Heart left ventricle (tissue), 16 donors: Measurements from ENCODE around the gene SPTLC2. TPM values are rescaled to one million over a fixed set of nuclear protein-coding genes. Genes with fewer than 3 reads are reported as not detected.
A peak's percentile ranks its signal among the peaks of the same experiment; 100 is the strongest.

Source experiments
- ATAC-seq, 4 donors: fragments of 200-7000 bp; cut with Tn5 transposase; one replicate each; pipeline ENCODE4 v1.9.1; 2020 to 2022; ENCODE audit warnings: moderate library complexity in 4 of 4, mild to moderate bottlenecking in 3 of 4, moderate number of reproducible peaks in 1 of 4
- DNase-seq, 5 donors: peaks; one replicate each; pipeline ENCODE4 v3.0.0-alpha.2; 2020
- H3K27ac ChIP-seq, 12 donors: fragments of 200-600 bp; sonication (generic) in 4 of 12; one replicate each; pipeline versions ENCODE4 v1.5.0 to v1.8.0; 2016 to 2022; ENCODE audit warnings: mild to moderate bottlenecking in 2 of 12
- H3K27me3 ChIP-seq, 9 donors: fragments of 200-600 bp; sonication (generic) in 2 of 9; one replicate each; pipeline versions ENCODE4 v1.5.1 to v1.8.0; 2016 to 2022; ENCODE audit warnings: mild to moderate bottlenecking in 3 of 9
- H3K36me3 ChIP-seq, 9 donors: fragments of 200-600 bp; sonication (generic) in 2 of 9; one replicate each; pipeline versions ENCODE4 v1.5.0 to v1.8.0; 2018 to 2022; ENCODE audit warnings: mild to moderate bottlenecking in 2 of 9
- H3K4me1 ChIP-seq, 12 donors: fragments of 200-600 bp; sonication (generic) in 4 of 12; one replicate each; pipeline versions ENCODE4 v1.5.0 to v1.8.0; 2016 to 2022; ENCODE audit warnings: mild to moderate bottlenecking in 3 of 12
- H3K4me3 ChIP-seq, 12 donors: fragments of 200-600 bp; sonication (generic) in 4 of 12; one replicate each; pipeline versions ENCODE4 v1.5.0 to v1.8.0; 2017 to 2022; ENCODE audit warnings: mild to moderate bottlenecking in 9 of 12, moderate library complexity in 4 of 12
- H3K9me3 ChIP-seq, 12 donors: fragments of 200-600 bp; sonication (generic) in 4 of 12; one replicate each; pipeline versions ENCODE4 v1.5.0 to v1.8.0; 2016 to 2022; ENCODE audit warnings: mild to moderate bottlenecking in 1 of 12
- POLR2A ChIP-seq, 2 donors: fragments of 450-650 bp; IDR thresholded peaks; one replicate each; pipeline ENCODE4 v1.6.1; 2017; ENCODE audit warnings: antibody characterized with exemption in 2 of 2, mild to moderate bottlenecking in 2 of 2, moderate library complexity in 2 of 2
- WGBS, 4 donors: extraction: QIAGEN DNeasy Blood & Tissue Kit in 2 of 4; methylation state at CpG; one replicate each; pipeline versions ENCODE4 v1.1.5 to v1.1.7; 2013 to 2018; 5-methylcytosine and 5-hydroxymethylcytosine counted together
- intact Hi-C, 10 donors: fragments of 100-400 bp; cut with DNase I; formaldehyde crosslinking; loops; one replicate each; pipeline versions ENCODE4 v1.11.1 to v1.14.2; 2022
- polyA plus RNA-seq, 2 donors: library from polyadenylated mRNA; stranded (reverse); fragments of 200-250 nt; gene quantifications; one replicate each; pipeline ENCODE4 v1.2.3, GENCODE V29; 2013
- total RNA-seq, 9 donors: library from RNA; depleted of rRNA in 2 of 9; stranded (reverse); fragments of >200 nt in 2 of 9; fragmentation: NEBNext Ultra II Directional in 3 of 9; extraction: Animal tissue kit (Norgen Biotek cat#: 25700) in 3 of 9; gene quantifications; one replicate each; pipeline versions ENCODE4 v1.1.0 to v1.2.4, GENCODE V29; 2016 to 2023
- TF ChIP-seq, protein P1 (sequence below), 12 donors: fragments of 200-600 bp; sonication (generic) in 4 of 12; IDR thresholded peaks; one replicate each; pipeline versions ENCODE4 v1.5.0 to v1.8.0; 2018 to 2022; ENCODE audit warnings: antibody characterized with exemption in 12 of 12, mild to moderate bottlenecking in 5 of 12
- donor health status: ischemic (EF 13 %, LVEDD 7.1; RV severe dilation, severe dysfunction).
- donor health status: healthy with polysubstance abuse.
- donor health status: DM: no; HTN: yes; CAD: no.
- donor health status: DM: no; HTN: no; CAD: no.
- donor health status: ischemic (EF 25% LVEDD 6.9; RV normal size, moderate dysfunction).
- donor health status: ischemic (EF 25% LVEDD 5.7; RV mildly dilated, moderate dysfunction).
- donor health status: healthy.
- donor health status: DM: yes; HTN: yes; CAD: no.
- donor health status: ischemic (EF 35%, LVEDD 5.7; RV mildly dilated, moderate dysfunction).
- donor health status: nonischemic (EF 11% LVEDD 7.7; RV severe dilation, severe dysfunction).
- donor health status: DM: yes; HTN: yes; CAD: no.
- donor health status: PGD.
- donor health status: ischemic (EF 29% LVEDD 5.4; RV normal size, mild dysfunction).
- donor health status: nonischemic (EF 23%, LVEDD 6.1; RV moderate dilation, normal function).

SPTLC2 gene
- total and polyA plus RNA-seq, 11 donors: 3.8 to 25.2 (median 11.2) TPM

DNA sequence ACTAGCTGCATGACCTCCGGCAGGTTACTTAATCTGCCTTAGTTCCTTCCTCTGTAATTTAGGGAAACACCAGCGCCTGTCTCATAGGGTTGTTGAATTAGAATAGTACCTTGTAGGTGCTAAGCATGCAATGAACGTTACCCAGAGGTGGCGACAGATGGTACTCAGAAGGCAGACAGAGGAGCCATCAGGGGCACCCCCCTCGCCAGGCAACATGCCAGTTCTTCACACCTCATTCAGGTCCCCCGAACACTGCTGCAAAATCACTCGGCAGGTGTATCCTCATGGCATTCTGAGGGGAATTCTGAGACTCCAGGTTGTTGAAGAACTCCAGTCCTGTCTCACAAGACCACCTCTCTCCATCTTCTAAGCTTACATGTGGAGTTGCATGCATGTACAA, 127.9 kb downstream of the SPTLC2 start:
- WGBS, 4 donors: 76 to 81% (median 78%) methylated on average over 7 of the region's 7 CpGs
- H3K9me3 ChIP-seq: no peaks in the 10 kb centered on the region
- H3K36me3 ChIP-seq: no peaks in the 10 kb centered on the region
- no peak overlapping the region for H3K27ac ChIP-seq
- DNase-seq (no peak), ATAC-seq (no peak)
- no peaks in the 10 kb centered on the region for H3K4me1 ChIP-seq
- H3K4me3 ChIP-seq: no peak overlapping the region
- no peaks in the 10 kb centered on the region for H3K27me3 ChIP-seq
- TF ChIP-seq, protein P1, sequence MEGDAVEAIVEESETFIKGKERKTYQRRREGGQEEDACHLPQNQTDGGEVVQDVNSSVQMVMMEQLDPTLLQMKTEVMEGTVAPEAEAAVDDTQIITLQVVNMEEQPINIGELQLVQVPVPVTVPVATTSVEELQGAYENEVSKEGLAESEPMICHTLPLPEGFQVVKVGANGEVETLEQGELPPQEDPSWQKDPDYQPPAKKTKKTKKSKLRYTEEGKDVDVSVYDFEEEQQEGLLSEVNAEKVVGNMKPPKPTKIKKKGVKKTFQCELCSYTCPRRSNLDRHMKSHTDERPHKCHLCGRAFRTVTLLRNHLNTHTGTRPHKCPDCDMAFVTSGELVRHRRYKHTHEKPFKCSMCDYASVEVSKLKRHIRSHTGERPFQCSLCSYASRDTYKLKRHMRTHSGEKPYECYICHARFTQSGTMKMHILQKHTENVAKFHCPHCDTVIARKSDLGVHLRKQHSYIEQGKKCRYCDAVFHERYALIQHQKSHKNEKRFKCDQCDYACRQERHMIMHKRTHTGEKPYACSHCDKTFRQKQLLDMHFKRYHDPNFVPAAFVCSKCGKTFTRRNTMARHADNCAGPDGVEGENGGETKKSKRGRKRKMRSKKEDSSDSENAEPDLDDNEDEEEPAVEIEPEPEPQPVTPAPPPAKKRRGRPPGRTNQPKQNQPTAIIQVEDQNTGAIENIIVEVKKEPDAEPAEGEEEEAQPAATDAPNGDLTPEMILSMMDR (IDR thresholded peaks at IDR 0.05): no peak
- TF ChIP-seq POLR2A (IDR thresholded peaks at IDR 0.05): no peak
- intact Hi-C loops: no loop called here

DNA sequence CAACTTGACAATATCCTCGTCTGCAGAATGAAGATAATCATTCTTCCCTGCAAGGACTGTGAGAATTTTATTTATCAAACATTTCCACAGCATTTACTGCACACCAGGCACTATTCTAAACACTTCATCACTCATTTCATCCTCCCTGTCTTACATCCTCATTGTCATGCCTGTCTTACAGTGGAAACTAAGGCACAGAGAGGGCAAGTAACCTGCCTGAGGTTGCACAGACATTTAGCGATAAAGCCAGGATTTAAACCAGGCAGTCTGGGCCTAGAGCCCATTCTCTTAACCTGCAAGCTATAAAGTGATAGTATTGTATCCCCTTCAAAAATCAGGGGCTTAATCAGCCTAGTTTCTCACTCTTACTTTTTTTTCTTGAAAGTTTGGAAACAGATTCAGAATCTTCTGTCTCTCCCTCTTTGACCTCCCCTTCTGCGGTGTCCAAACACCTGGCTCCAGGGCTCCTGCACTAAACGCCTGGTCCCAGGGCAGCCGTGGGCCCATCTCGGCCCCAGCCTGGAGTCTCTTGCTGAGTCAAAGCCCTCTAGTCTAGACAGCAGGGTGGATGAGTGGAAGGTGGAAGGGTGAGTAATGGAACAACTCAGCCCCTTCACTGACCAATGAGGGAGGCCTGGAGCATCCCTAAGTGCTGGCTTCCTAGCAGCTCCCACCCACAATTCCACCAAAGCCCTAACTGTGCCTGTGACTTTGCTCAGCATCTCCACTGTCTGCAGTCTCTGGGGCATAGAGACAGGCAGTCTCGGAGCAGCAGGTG, 130.3 kb downstream of the SPTLC2 start:
- no peaks in the 10 kb centered on the region for H3K36me3 ChIP-seq
- no peak overlapping the region for H3K4me3 ChIP-seq
- ATAC-seq (no peak), DNase-seq (no peak)
- H3K9me3 ChIP-seq: no peaks in the 10 kb centered on the region
- H3K27ac ChIP-seq: no peak overlapping the region
- no peak for TF ChIP-seq POLR2A (IDR thresholded peaks at IDR 0.05)
- TF ChIP-seq, protein P1 (IDR thresholded peaks at IDR 0.05): no peak
- WGBS, 4 donors: 88 to 96% (median 90%) methylated on average over 6 to 7 of the region's 7 CpGs
- intact Hi-C loops: no loop called here
- H3K4me1 ChIP-seq: no peaks in the 10 kb centered on the region
- H3K27me3 ChIP-seq: no peaks in the 10 kb centered on the region

DNA sequence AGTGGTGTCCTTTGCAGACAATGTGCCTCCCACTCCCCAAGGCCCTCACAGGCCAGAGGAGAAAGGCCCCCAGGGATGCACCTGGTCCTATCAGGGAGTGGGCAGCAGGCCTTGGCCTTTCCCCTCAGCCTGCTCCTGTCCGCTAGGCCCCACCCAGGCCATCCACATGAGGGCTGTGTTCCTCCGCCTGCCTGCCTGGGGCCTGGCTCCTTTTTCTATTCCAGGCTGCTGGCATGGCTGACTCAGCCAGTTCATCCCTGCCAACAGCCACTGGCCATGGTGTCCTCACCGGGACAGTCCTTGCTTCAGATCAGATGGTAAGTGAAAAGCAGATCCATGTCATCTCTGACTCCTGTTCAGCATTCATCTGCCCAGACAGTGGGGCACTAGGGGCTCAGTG, 131.2 kb downstream of the SPTLC2 start:
- Histone ChIP-seq H3K4me3 (no peak overlapping the region), H3K4me1 (no peaks in the 10 kb centered on the region), H3K9me3 (no peaks in the 10 kb centered on the region), H3K27me3 (no peaks in the 10 kb centered on the region), H3K36me3 (no peaks in the 10 kb centered on the region), H3K27ac (no peak overlapping the region)
- DNase-seq (no peak), ATAC-seq (peak in 2 of 4 donors; percentile 29 to 47)
- WGBS, 4 donors: 79 to 93% (median 86%) methylated on average over 2 to 3 of the region's 3 CpGs
- intact Hi-C loops: no loop called here
- TF ChIP-seq, protein P1 (IDR thresholded peaks at IDR 0.05): no peak
- no peak for TF ChIP-seq POLR2A (IDR thresholded peaks at IDR 0.05)

DNA sequence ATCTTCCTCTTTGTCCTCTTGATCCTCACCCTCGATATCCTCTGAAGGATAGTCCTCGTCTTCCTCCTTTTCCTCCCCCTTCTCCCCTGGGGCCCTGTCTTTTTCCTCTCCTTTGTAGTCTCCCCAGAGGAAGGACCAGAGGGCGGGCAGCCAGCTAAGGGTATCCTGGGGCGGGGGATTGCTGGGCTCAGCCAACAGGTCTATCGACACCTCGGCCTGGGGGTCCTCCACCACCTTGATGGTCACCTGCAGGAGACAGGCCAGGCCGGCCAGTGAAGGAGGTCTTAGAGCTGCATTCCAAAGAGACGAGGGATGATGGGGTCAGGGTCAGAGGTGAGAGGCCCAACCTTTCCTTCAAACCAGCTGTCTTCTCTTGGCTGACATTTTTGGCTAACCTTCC, 134.0 kb downstream of the SPTLC2 start:
- H3K27ac ChIP-seq: no peak overlapping the region
- DNase-seq (no peak), ATAC-seq (no peak)
- H3K36me3 ChIP-seq: no peaks in the 10 kb centered on the region
- H3K4me3 ChIP-seq: no peak overlapping the region
- H3K9me3 ChIP-seq: no peaks in the 10 kb centered on the region
- no peak for TF ChIP-seq POLR2A (IDR thresholded peaks at IDR 0.05)
- TF ChIP-seq, protein P1 (IDR thresholded peaks at IDR 0.05): no peak
- whole genome bisulfite sequencing, 4 donors: 58 to 79% (median 66%) methylated on average over 7 to 8 of the region's 8 CpGs
- intact Hi-C loops: no loop called here
- H3K4me1 ChIP-seq: no peaks in the 10 kb centered on the region
- H3K27me3 ChIP-seq: no peaks in the 10 kb centered on the region
